Neutrophil (primary cell): ENCODE data around the gene ACOT4.
"Not testable (repeated sequence)": the region's sequence is repeated elsewhere in the genome, so short reads cannot be mapped to it uniquely, and the experiment has no call there.

Experiments used
- H3K27ac ChIP-seq: fragments of 200-600 bp; sonication (generic); 2 replicates; pipeline ENCODE4 v1.5.1; 2016; ENCODE audit warnings: mild to moderate bottlenecking, moderate library complexity
- H3K27me3 ChIP-seq: fragments of 200-600 bp; sonication (generic); 2 replicates; pipeline ENCODE4 v1.6.0; 2016; ENCODE audit warnings: mild to moderate bottlenecking
- H3K36me3 ChIP-seq: fragments of 200-600 bp; sonication (generic); 2 replicates; pipeline ENCODE4 v1.5.1; 2017
- H3K4me1 ChIP-seq, 2 experiments: fragments of 200-600 bp in 1 of 2; sonication (generic) in 1 of 2; 1 replicate in 1 of 2; 2 replicates in 1 of 2; pipeline versions ENCODE4 v1.5.1 to v1.6.1; 2013 to 2016; ENCODE audit warnings: low read depth in 1 of 2, low read length in 1 of 2, mild to moderate bottlenecking in 1 of 2, moderate library complexity in 1 of 2; ENCODE audit not compliant: control insufficient read depth in 1 of 2, insufficient read depth in 1 of 2
- H3K4me3 ChIP-seq, 2 experiments: fragments of 200-600 bp in 1 of 2; sonication (generic) in 1 of 2; 1 replicate in 1 of 2; 2 replicates in 1 of 2; pipeline ENCODE4 v1.5.1; 2013 to 2016; ENCODE audit warnings: low read depth in 1 of 2, low read length in 1 of 2, mild to moderate bottlenecking in 1 of 2, moderate library complexity in 1 of 2
- H3K9me3 ChIP-seq: fragments of 200-600 bp; sonication (generic); 2 replicates; pipeline ENCODE4 v1.5.1; 2016
- CTCF ChIP-seq: fragments of 200-600 bp; sonication (generic); IDR thresholded peaks from 2 replicates; pipeline ENCODE4 v1.5.1; 2016; ENCODE audit warnings: antibody characterized with exemption

Gene ACOT4

DNA sequence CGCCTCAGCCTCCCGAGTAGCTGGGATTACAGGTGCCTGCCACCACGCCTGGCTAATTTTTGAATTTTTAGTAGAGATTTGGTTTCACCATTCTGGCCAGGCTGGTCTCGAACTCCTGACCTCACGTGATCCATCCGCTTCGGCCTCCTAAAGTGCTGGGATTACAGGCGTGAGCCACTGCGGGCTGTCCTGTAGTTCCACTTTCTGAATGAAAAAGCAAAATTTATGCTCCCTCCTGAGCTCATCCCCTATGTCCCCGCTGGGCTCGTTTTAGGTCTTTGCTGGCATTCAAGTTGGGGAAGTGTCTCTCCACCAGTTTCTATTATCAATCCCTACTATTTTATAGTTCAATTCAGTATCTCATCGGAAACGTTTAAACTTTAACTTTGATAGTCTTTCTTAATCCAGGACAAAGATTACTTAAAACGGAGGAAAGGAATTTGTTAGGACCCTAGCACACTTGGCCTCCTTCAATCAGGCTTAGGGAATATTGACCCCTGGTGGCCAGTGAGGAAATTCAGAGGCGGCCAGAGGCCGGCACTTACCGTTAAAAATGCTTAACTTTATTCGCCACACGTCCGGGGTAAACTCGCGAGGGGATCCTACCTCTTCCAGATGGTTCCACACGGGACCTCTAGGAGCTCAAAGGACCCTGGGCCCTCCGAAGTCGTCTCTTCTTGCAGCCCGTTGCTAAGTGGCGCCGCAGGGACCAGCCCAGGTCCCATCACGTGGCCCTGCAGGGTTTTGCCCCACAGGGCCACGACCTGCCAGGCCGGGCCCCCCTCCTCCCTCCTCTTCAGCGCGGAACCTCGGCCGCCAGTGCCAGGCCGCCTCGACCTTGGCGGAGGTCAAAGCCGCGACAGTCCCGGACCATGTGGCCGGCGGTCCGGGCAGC lies 41.7 kb downstream of the ACOT4 start:
- Histone ChIP-seq H3K9me3 (no peaks in the 10 kb centered on the region), H3K36me3 (no peaks in the 10 kb centered on the region), H3K27ac (peak overlapping the region; percentile 27), H3K4me3 (peak overlapping the region; percentile 50 to 66), H3K27me3 (peaks cover 48% of the 10 kb centered on the region), H3K4me1 (peaks cover 15 to 16% of the 10 kb centered on the region in 2 experiments)
- TF ChIP-seq CTCF = peak; percentile 38

DNA sequence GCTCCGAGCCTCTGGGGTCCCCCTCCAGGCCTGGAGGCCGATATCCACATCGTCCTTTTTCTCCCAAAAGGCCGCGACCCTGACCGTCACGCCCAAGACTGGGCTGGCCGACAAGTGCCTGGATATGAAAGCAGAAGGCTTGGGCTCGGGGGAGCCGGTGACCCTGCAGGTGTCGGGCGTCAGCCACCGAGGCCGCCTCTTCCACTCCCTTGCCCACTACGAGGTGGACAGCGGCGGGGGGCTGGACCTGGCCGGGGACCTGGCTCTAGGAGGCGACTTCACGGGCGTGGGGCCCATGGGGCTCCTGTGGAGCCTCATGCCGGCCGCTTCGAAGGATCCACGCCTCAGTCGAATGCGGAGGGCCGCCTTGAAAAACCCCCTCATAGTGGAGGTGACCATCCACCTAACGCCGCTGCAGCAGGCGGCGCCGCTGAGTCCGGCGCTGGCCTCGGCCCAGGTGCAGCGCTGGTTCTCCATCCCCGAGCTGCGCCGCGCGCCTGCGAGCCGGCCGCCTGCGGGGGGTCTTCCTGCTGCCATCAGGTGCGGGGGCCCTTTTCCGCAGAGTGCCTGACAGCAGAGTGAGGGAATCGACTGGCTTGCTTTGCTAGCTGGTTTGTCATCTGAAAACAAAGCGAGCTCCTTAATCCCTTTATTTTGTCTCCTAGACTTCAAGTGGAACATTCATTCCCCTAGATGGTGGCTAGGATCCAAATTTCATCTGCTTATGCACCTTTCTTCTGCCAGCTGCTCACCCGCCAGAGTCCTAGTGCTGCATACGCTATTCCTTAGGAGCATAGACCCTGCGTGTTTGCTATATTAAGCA lies 42.5 kb downstream of the ACOT4 start:
- no peak overlapping the region for H3K27ac ChIP-seq
- no peak for TF ChIP-seq CTCF
- H3K36me3 ChIP-seq = no peaks in the 10 kb centered on the region
- H3K4me3 ChIP-seq = peak overlapping the region; percentile 50 to 66
- peaks cover 15 to 16% of the 10 kb centered on the region in 2 experiments for H3K4me1 ChIP-seq
- peaks cover 48% of the 10 kb centered on the region for H3K27me3 ChIP-seq
- no peaks in the 10 kb centered on the region for H3K9me3 ChIP-seq

DNA sequence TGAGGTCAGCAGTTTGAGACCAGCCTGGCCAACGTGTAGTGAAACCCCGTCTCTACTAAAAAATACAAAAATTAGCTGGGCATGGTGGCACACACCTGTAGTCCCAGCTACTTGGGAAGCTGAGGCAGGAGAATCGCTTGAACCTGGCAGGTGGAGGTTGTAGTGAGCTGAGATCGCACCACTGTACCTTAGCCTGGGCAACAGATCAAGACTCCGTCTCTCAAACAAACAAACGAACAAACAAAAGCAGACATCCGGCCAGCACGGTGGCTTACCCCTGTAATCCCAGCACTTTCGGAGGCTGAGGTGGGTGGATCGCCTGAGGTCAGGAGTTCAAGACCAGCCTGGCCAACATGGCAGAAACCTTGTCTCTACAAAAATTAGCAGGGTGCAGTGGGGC lies 44.7 kb downstream of the ACOT4 start:
- not testable (repeated sequence) for H3K27ac ChIP-seq, H3K36me3 ChIP-seq, H3K9me3 ChIP-seq, H3K4me3 ChIP-seq
- Histone ChIP-seq H3K27me3 (peaks cover 48% of the 10 kb centered on the region), H3K4me1 (peaks cover 16 to 20% of the 10 kb centered on the region in 2 experiments)

DNA sequence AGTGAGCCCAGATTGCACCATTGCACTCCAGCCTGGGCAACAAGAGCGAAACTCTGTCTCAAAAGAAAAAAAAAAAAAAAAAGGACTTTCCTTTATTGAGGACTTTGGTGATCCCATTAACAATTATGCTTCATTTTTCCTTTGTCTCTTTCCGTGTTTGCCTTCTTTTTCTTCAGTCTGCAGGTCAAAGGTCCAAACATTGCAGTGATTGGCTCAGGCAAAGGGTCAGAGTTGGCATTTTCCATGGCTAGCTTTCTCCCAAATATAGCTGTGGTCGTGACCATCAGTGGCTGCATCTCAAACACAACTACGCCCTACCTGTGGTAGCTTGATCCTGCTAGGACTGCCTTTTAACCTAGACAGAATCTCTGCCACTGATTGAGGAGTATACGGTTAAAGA lies 46.2 kb downstream of the ACOT4 start:
- Histone ChIP-seq H3K36me3 (no peaks in the 10 kb centered on the region), H3K4me1 (peaks cover 16 to 20% of the 10 kb centered on the region in 2 experiments), H3K4me3 (no peak overlapping the region), H3K27ac (no peak overlapping the region), H3K9me3 (no peaks in the 10 kb centered on the region), H3K27me3 (peaks cover 48% of the 10 kb centered on the region)
- TF ChIP-seq CTCF = no peak

GRCh38 chr14:73640796-73641365 lies 49.2 kb downstream of the ACOT4 start:
- Histone ChIP-seq H3K4me1 (peaks cover 11 to 17% of the 10 kb centered on the region in 2 experiments), H3K27me3 (peaks cover 18% of the 10 kb centered on the region), H3K36me3 (no peaks in the 10 kb centered on the region), H3K9me3 (no peaks in the 10 kb centered on the region), H3K4me3 (no peak overlapping the region), H3K27ac (no peak overlapping the region)
- no peak for TF ChIP-seq CTCF
